ENCODE results near the gene AKAP8L.

GRCh38 chr19:15381429-15381828 is 37.4 kb downstream of the AKAP8L start:
- TF ChIP-seq EZH2 (IDR thresholded peaks at IDR 0.05) (no peak), POLR2AphosphoS5 (IDR thresholded peaks at IDR 0.05; ENCODE audit: borderline replicate concordance, low read depth, low read length) (no peak)
